Activated naive CD4-positive, alpha-beta T cell treated with anti-CD3 and anti-CD28 coated beads, Interleukin-2, amount 50 U/mL, for 72 hours (primary cell): Measurements from ENCODE around the gene CCNG2. TPM values are rescaled to one million over a fixed set of nuclear protein-coding genes. Genes with fewer than 3 reads are reported as not detected.
A peak's percentile ranks its signal among the peaks of the same experiment; 100 is the strongest.

Experiments used
- ATAC-seq, 2 donors: fragments of 150-1000 bp; cut with Tn5 transposase; 2 replicates each; pipeline ENCODE4 v1.10.0; 2021; ENCODE audit warnings: mild to moderate bottlenecking in 2 of 2, moderate library complexity in 2 of 2
- DNase-seq, 2 donors: peaks; one replicate each; pipeline ENCODE4 v3.0.0; 2021 to 2022; ENCODE audit warnings: low spot score in 2 of 2
- H3K27ac Mint-ChIP-seq, 2 donors: one replicate each; pipeline ENCODE4 v1.8.0; 2022; ENCODE audit warnings: mild to moderate bottlenecking in 2 of 2, mixed read lengths in 2 of 2
- H3K36me3 Mint-ChIP-seq, 2 donors: one replicate each; pipeline ENCODE4 v1.8.0; 2022; ENCODE audit warnings: mixed read lengths in 2 of 2
- H3K9me3 Mint-ChIP-seq, 2 donors: one replicate each; pipeline ENCODE4 v1.8.0; 2022; ENCODE audit warnings: mixed read lengths in 2 of 2
- total RNA-seq, 2 donors: library from RNA; stranded (reverse); gene quantifications; one replicate each; pipeline ENCODE4 v1.2.3, GENCODE V29; 2022

Gene CCNG2
- total RNA-seq, 2 donors from 2014 or later: 43.4 to 49.8 TPM

GRCh38 chr4:77203380-77204197 is 46.6 kb downstream of the CCNG2 start:
- ATAC-seq (peak; percentile 54 to 64), DNase-seq (peak in 1 of 2 donors; percentile 70)
- H3K9me3 Mint-ChIP-seq: no peaks in the 10 kb centered on the region
- H3K27ac Mint-ChIP-seq: no peak overlapping the region
- no peaks in the 10 kb centered on the region for H3K36me3 Mint-ChIP-seq

GRCh38 chr4:77204621-77205020 is 47.6 kb downstream of the CCNG2 start:
- H3K36me3 Mint-ChIP-seq: no peaks in the 10 kb centered on the region
- DNase-seq: no peak
- H3K9me3 Mint-ChIP-seq: no peaks in the 10 kb centered on the region
- ATAC-seq: no peak
- H3K27ac Mint-ChIP-seq: no peak overlapping the region

DNA sequence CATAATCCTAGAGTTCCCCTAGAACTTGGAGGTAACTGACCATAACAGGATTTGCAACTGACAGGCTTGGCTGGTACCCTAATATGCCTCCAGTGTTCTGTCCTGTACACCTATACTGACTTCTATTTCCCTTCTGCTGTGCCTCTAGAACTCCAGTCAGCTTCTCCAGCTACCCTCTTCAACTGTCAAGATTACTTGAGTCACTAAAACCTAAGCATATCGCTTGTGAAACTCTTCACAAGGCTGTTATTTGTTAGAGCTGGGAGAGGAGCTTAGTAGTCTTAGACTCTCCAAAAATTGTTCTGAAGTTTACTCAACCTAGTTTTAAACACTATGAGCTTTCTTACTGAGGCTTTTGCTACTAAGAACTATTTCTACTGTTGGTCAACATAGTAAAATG is 52.0 kb downstream of the CCNG2 start:
- H3K27ac Mint-ChIP-seq: no peak overlapping the region
- H3K9me3 Mint-ChIP-seq: no peaks in the 10 kb centered on the region
- DNase-seq: no peak
- no peak for ATAC-seq
- H3K36me3 Mint-ChIP-seq: no peaks in the 10 kb centered on the region

- Mint-ChIP-seq H3K36me3 (no peaks in the 10 kb centered on the region), H3K27ac (no peak overlapping the region), H3K9me3 (no peaks in the 10 kb centered on the region)
- ATAC-seq (no peak), DNase-seq (no peak)
Measured at GRCh38 chr4:77209936-77210335, 52.9 kb downstream of the CCNG2 start.

DNA sequence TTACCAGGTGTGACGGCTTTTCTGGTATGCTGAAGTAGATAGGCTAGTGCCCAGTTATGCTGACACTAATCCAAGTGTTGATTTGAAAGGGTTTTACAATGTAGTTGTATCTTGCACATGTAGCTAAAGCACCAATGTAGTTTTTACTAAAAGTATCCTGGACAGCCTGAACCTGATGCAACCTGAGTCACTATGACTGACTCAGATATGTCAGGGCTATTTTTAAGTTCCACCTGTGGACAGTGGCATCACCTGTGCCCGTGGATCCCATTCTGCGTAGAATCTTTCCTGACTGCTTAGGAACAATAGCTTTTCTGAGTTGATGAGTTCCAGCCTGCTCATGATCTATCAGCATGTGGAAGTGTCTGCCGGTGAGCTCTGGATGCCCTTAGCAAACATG is 58.1 kb downstream of the CCNG2 start:
- no peak for ATAC-seq
- no peaks in the 10 kb centered on the region for H3K36me3 Mint-ChIP-seq
- no peaks in the 10 kb centered on the region for H3K9me3 Mint-ChIP-seq
- H3K27ac Mint-ChIP-seq: no peak overlapping the region
- no peak for DNase-seq

- Mint-ChIP-seq H3K27ac (no peak overlapping the region), H3K9me3 (no peaks in the 10 kb centered on the region), H3K36me3 (no peaks in the 10 kb centered on the region)
- ATAC-seq: no peak
- DNase-seq: no peak
Measured at GRCh38 chr4:77217526-77217925, 60.5 kb downstream of the CCNG2 start.

GRCh38 chr4:77219266-77219665 is 62.3 kb downstream of the CCNG2 start:
- H3K36me3 Mint-ChIP-seq: no peaks in the 10 kb centered on the region

More at GRCh38 chr4:77219266-77219665, 62.3 kb downstream of the CCNG2 start:
- Mint-ChIP-seq H3K9me3 (no peaks in the 10 kb centered on the region), H3K27ac (no peak overlapping the region)
- DNase-seq: no peak
- no peak for ATAC-seq

Other genes starting within 250 kb of the CCNG2 start
- 10 to 100 TPM; 20.6 to 23.2 TPM for gene SEPTIN11, start 207.5 kb upstream of the CCNG2 start, total RNA-seq
- gene CCNI, start 81.2 kb upstream of the CCNG2 start, total RNA-seq: 100 to 1,000 TPM; 212 to 217 TPM